ENCODE data around the gene GINS3. TPM values are rescaled to one million over a fixed set of nuclear protein-coding genes. Genes with fewer than 3 reads are reported as not detected.

The GINS3 gene
- total RNA-seq, 1 experiment from 2014 or later, result 16.4 TPM

DNA sequence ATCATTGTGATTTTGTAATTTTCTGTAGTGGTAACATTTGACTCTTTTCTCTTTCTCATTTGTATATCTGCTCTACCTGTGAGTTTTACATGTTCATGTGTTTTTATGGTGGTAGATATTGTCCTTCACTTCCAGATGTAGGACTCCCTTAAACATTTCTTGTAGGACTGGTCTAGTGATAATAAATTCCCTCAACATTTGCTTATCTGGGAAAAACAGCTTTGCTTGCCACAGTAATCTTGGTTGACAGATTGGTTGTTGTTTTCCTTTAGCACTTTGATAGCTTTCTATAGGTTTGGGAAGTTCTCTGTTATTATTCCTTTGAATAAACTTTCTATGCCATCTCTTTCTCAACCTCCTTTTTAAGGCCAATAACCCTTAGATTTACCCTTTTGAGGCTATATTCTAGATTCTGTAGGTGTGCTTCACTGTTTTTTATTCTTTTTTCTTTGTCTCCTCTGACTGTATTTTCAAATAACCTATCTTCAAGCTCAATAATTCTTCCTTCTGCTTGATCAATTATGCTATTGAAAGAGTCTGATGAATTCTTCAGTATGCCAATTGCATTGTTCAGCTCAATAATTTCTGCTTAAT, 32.1 kb upstream of the GINS3 start:
- H3K4me1 ChIP-seq (ENCODE audit: insufficient read depth, low read length), result no peaks in the 10 kb centered on the region
- H3K23me2 ChIP-seq (ENCODE audit: insufficient read length, low read depth, low read length, poor library complexity, severe bottlenecking), result no peaks in the 10 kb centered on the region
- H2BK12ac ChIP-seq (ENCODE audit: insufficient read length, low read depth, low read length), result no peak overlapping the region
- no peak overlapping the region for H3K9ac ChIP-seq (ENCODE audit: extremely low read depth, insufficient read length, low read length)
- no peaks in the 10 kb centered on the region for H3K79me2 ChIP-seq (ENCODE audit: insufficient read depth, low read length)
- H2AFZ ChIP-seq (ENCODE audit: low read length), result no peak overlapping the region
- H3K14ac ChIP-seq (ENCODE audit: insufficient read depth, low read length), result no peak overlapping the region
- no peaks in the 10 kb centered on the region for H3K4me1 Mint-ChIP-seq
- H3K27me3 Mint-ChIP-seq (ENCODE audit: low read depth), result peaks cover 65% of the 10 kb centered on the region
- no peak overlapping the region for H3K18ac ChIP-seq (ENCODE audit: insufficient read length, low read depth, low read length)
- H2BK120ac ChIP-seq (ENCODE audit: low read depth, low read length, poor library complexity, severe bottlenecking), result no peak overlapping the region
- no peak overlapping the region for H3T11ph ChIP-seq (ENCODE audit: low read length)
- no peak overlapping the region for H4K91ac ChIP-seq (ENCODE audit: insufficient read length, low read depth, low read length)
- no peak overlapping the region for H3K27ac ChIP-seq (ENCODE audit: insufficient read length, low read depth, low read length)
- no peak overlapping the region for H3K4ac ChIP-seq (ENCODE audit: low read depth, low read length)
- peaks cover 0 to 8% (median 2%) of the 10 kb centered on the region in 3 experiments; a peak in 2 of 7 replicates for H3K36me3 Mint-ChIP-seq (ENCODE audit: insufficient read depth in 1 of 3, low read depth in 3 of 3)
- no peaks in the 10 kb centered on the region for H3K79me1 ChIP-seq (ENCODE audit: insufficient read depth, low read depth, low read length, poor library complexity, severe bottlenecking)
- H4K8ac ChIP-seq (replicated peaks; ENCODE audit: insufficient read length, low read depth, low read length), result no peak overlapping the region
- no peaks in the 10 kb centered on the region for H3K9me3 ChIP-seq (ENCODE audit: control insufficient read depth, low read depth, low read length)
- no peak overlapping the region for H2BK20ac ChIP-seq (ENCODE audit: low read depth, low read length, poor library complexity, severe bottlenecking)
- H4K20me1 ChIP-seq (ENCODE audit: control insufficient read depth, insufficient read depth, insufficient read length), result no peaks in the 10 kb centered on the region
- no peak overlapping the region for H3K4me2 ChIP-seq (ENCODE audit: insufficient read depth, insufficient read length, low read length)
- DNase-seq, result no peak
- H3K9me3 Mint-ChIP-seq, result peaks cover 24 to 25% of the 10 kb centered on the region in 2 experiments
- H2BK15ac ChIP-seq (ENCODE audit: low read depth, low read length), result no peak overlapping the region
- H3K23ac ChIP-seq (ENCODE audit: insufficient read length, low read depth, low read length), result no peak overlapping the region
- TF ChIP-seq, protein P1, sequence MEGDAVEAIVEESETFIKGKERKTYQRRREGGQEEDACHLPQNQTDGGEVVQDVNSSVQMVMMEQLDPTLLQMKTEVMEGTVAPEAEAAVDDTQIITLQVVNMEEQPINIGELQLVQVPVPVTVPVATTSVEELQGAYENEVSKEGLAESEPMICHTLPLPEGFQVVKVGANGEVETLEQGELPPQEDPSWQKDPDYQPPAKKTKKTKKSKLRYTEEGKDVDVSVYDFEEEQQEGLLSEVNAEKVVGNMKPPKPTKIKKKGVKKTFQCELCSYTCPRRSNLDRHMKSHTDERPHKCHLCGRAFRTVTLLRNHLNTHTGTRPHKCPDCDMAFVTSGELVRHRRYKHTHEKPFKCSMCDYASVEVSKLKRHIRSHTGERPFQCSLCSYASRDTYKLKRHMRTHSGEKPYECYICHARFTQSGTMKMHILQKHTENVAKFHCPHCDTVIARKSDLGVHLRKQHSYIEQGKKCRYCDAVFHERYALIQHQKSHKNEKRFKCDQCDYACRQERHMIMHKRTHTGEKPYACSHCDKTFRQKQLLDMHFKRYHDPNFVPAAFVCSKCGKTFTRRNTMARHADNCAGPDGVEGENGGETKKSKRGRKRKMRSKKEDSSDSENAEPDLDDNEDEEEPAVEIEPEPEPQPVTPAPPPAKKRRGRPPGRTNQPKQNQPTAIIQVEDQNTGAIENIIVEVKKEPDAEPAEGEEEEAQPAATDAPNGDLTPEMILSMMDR (conservative IDR thresholded peaks at IDR 0.05), result no peak
- no peak overlapping the region for H2BK5ac ChIP-seq (ENCODE audit: insufficient read length, low read length)
- no peak overlapping the region for H4K5ac ChIP-seq (ENCODE audit: insufficient read length, low read depth, low read length)
- no peak overlapping the region for H3K56ac ChIP-seq (ENCODE audit: insufficient read length, low read depth, low read length)
- H3K4me3 Mint-ChIP-seq, result no peak overlapping the region
- no peak overlapping the region for H3K27ac Mint-ChIP-seq
- no peaks in the 10 kb centered on the region for H3K27me3 ChIP-seq (ENCODE audit: insufficient read depth, low read length)
- no peak overlapping the region for H2AK5ac ChIP-seq (ENCODE audit: insufficient read length, low read length)
